Forelimb muscle (tissue), 1 donor: Measurements from ENCODE around the gene DQX1. TPM values are rescaled to one million over a fixed set of nuclear protein-coding genes. Genes with fewer than 3 reads are reported as not detected.
"Not testable (repeated sequence)": the region's sequence is repeated elsewhere in the genome, so short reads cannot be mapped to it uniquely, and the experiment has no call there.

Source experiments
- DNase-seq: peaks from one replicate; pipeline ENCODE4 v3.0.0-alpha.2; 2013; ENCODE audit warnings: low read depth
- polyA plus RNA-seq: library from polyadenylated mRNA; unstranded; fragments of 120-200 nt; gene quantifications from one replicate; pipeline ENCODE4 v1.2.1, GENCODE V29; 2013; ENCODE audit not compliant: insufficient read length

DQX1 gene
- 0.14 TPM for polyA plus RNA-seq

- DNase-seq = no peak
These were observed at the start of gene DQX1 for GRCh38 chr2:74525717-74526648. TSS of gene DQX1 (minus strand) at chr2:74526231. CDS start at chr2:74525729, 502 bp downstream.

- no peak for DNase-seq
These were observed 49.3 kb upstream of the DQX1 start for GRCh38 chr2:74575320-74575719.

GRCh38 chr2:74573747-74574562 is 47.9 kb upstream of the DQX1 start:
- no peak for DNase-seq

DNA sequence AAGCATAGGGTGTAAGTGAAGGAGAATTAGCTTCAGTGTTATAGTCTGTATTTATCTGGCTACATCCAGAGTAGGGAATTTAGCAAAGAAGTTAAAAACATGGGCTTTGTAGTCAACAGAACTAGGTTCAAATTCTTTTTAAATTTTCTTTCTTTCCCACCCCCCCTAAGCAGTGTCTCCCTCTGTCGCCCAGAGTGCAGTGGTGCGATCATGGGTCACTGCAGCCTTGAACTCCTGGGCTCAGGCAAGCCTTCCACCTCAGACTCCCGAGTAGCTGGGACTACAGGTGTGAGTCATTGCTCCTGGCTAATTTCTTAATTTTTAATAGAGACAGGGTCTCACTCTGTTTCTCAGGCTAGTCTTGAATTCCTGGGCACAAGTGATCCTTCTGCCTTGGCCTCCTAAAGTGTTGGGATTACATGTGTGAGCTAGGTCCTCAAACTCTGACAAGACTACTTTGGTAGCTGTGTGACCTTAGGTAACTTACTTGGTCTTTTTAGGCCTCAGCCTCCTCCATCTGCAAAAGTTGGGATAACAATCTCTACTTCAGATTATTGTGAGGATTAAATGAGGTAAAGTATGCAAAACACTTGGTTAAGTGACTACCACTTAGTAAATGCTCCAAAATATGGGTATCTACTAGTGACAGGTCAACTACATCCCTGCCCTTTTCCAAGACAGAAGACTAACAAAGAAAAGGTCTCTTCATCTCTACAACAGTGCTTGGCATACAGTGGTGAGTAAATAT is 46.3 kb upstream of the DQX1 start:
- DNase-seq = no peak

GRCh38 chr2:74571058-74571457 is 45.0 kb upstream of the DQX1 start:
- DNase-seq = no peak

- no peak for DNase-seq
These were observed 43.7 kb upstream of the DQX1 start for GRCh38 chr2:74569686-74570085.

DNA sequence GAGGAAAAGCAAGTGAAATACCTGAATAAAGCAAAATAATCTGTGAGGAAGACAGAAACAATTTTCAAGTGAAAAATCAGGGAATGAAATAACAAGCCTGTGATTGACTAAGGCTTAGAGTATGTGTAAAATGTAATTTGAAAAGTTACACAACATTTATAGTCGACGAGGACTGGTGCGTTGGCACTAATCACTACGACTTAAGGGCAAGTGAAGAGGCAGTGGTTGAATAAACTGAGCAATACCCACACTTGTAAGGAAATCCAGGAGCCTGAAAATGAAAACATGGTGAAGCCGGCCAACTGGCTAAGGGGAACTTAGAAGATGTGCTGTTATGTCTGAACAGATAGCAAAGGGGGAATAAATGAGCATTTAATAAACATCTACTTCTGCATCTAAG is 41.9 kb upstream of the DQX1 start:
- no peak for DNase-seq

DNA sequence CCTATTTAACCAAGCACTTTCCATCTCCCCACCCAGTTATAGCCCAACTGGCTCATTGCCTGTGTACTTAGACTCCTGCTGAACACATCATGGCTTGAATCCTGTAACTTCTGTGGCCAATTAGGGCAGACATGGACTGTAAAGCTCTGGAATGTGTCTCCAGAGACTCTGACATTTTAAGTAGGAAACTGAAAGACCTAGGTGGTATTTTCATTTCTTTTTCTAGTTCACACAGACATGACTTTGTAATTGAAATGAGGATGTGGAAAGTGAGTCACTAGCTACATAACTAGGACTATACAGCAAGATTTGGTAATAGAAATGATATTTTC is 40.7 kb upstream of the DQX1 start:
- DNase-seq = no peak

GRCh38 chr2:74566076-74566753 is 40.2 kb upstream of the DQX1 start:
- DNase-seq = no peak

GRCh38 chr2:74564222-74564621 is 38.2 kb upstream of the DQX1 start:
- no peak for DNase-seq

DNA sequence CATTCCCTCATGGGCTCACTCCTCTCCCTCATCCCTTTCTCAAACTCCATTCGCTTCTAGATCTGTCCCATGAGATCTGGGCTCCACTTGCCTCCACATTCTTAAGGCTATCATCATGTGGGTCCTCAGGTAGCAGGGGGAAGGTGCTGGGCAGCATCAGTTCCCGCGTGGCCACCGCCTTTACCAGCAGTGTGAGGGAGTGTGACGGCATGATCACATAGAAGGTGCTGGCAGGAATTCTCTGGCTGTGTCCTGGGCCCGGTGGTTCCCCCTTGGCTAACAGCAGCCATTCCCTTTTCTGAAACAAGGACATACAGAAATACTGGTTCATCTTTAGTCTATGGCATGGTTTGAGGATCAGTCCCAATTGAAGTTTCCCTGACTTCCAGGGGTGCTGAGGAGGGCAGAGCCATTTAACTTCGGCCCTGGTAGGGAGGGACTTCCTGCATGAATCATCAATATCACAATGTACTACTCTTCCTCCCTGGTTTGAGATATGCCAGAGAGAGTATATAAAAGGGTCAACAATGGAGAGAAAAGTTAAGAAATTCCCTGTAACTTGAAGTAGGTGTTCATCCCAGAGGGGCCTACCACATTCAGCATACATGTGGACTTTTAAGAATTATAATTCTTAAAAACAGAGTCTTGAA is 36.2 kb upstream of the DQX1 start:
- no peak for DNase-seq

DNA sequence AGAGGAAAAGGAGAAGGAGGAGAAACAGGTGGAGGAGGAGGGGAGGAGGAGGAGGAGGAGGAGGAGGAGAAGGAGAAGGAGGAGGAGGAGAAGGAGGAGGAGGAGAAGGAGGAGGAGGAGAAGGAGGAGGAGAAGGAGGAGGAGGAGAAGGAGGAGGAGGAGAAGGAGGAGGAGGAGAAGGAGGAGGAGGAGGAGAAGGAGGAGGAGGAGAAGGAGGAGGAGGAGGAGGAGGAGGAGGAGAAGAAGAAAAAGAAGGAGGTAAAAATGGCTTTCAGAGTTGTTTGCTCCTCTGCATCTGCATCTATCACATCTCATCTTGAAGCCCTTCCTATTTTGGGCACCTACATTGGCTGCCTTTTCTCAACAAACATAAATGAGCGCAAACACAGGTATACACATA is 35.0 kb upstream of the DQX1 start:
- not testable (repeated sequence) for DNase-seq

DNA sequence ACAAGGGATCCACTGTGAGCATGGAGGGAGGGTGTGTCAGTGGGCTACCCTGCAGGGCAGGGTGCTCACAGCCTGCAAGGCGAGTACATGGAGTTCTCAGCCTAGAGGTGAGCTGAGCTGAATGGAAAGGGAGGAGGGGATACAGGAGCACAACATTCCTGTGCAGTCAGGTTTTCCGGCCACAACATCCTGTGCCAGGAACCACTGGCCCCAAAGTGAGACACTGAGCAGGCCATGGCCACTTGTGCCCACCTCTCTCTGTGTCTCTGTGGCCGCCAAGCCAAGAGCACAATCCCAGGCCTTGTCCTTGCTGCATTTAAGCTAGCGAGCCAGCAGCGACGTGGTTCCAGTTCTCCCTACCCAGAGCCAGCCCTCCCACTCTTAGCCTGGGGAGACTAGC is 34.6 kb upstream of the DQX1 start:
- DNase-seq = no peak

GRCh38 chr2:74559912-74560311 is 33.9 kb upstream of the DQX1 start:
- DNase-seq = no peak

DNA sequence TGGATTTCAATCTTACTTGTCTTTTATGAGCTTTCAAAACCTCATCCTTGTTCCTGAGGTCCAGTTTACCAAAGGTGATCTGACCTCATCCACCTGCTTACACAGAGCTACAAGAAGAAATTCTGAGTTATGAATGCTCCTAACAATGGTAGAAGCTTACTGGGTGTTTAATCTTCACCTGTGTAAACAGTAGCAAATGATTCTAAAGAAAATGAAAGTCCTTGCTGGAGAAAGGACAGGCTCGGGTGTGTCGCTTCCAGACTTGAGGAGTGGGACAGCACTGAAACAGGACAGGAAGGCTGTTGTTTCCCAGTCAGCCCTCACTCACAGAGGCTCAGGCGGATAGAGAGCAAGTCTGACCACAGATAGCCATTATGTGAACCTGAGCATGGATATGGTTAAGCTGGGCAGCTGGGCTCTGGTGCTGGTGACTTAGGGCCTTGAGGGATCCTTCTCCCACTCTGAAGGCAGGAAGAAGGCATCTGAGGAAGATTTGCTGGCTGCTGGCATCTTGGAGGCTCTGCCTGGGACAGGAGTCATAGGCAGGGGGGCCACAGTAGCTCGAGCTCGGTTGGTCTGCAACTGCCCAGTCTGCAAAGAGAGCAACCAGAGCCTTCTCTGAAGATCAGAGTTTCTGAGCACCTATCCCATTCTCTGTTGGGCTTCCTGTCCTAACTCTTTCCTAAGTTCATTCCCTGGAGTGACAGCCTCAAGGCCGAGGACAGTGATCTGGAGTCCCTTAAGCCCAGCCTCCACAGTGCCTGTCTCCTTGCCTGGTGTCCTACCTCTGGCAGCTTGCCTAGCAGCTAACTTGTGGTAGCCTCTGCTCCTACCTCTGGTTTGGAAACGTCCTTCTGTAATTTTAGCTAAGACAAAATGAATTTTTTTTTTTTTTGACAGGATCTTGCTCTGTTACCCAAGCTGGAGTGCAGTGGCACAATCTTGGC is 32.5 kb upstream of the DQX1 start:
- DNase-seq = no peak

- no peak for DNase-seq
These were observed 30.9 kb upstream of the DQX1 start for GRCh38 chr2:74556831-74557370.

GRCh38 chr2:74556159-74556558 is 30.1 kb upstream of the DQX1 start:
- no peak for DNase-seq

- DNase-seq = no peak
These were observed 29.6 kb upstream of the DQX1 start for GRCh38 chr2:74555610-74556103.

GRCh38 chr2:74554820-74555531 is 28.9 kb upstream of the DQX1 start:
- no peak for DNase-seq
